Activated CD4-positive, CD25-positive, alpha-beta regulatory T cell (primary cell): ENCODE measurements around the gene TSPAN1.
A peak's percentile ranks its signal among the peaks of the same experiment; 100 is the strongest.

Experiments used
- DNase-seq, 4 experiments: peaks; one replicate each; lab custom pipeline; 2025; lab: John Stamatoyannopoulos, UW

TSPAN1 gene

GRCh38 chr1:46174448-46175231 is at the start of gene TSPAN1:
Gene TSPAN1, plus strand, starts transcription at chr1:46175087. Its CDS starts 6,021 bp downstream, at chr1:46181108.
- no peak for DNase-seq

- DNase-seq = no peak
Observed at GRCh38 chr1:46128344-46128743, 46.5 kb upstream of the TSPAN1 start.

- no peak for DNase-seq
Observed at GRCh38 chr1:46130121-46130520, 44.8 kb upstream of the TSPAN1 start.

- DNase-seq = no peak
Observed at GRCh38 chr1:46130606-46131005, 44.3 kb upstream of the TSPAN1 start.

- no peak for DNase-seq
Observed at GRCh38 chr1:46131093-46131492, 43.8 kb upstream of the TSPAN1 start.

GRCh38 chr1:46131712-46132528 is 43.0 kb upstream of the TSPAN1 start:
- DNase-seq = peak in 1 of 4 experiments; percentile 36

- peak; percentile 46 to 71 (median 64) for DNase-seq
Observed at GRCh38 chr1:46132529-46133180, 42.2 kb upstream of the TSPAN1 start, which contains the start of gene PIK3R3. Gene PIK3R3, minus strand, starts transcription at chr1:46132629. Its CDS starts 677 bp downstream, at chr1:46131952.

GRCh38 chr1:46133181-46133658 is 41.7 kb upstream of the TSPAN1 start:
- DNase-seq = peak in 1 of 4 experiments; percentile 41

GRCh38 chr1:46133781-46134350 is 41.0 kb upstream of the TSPAN1 start:
- DNase-seq = no peak

- DNase-seq = no peak
Observed at GRCh38 chr1:46134660-46135331, 40.1 kb upstream of the TSPAN1 start.

GRCh38 chr1:46136711-46137110 is 38.2 kb upstream of the TSPAN1 start:
- DNase-seq = no peak

- no peak for DNase-seq
Observed at GRCh38 chr1:46137916-46138315, 37.0 kb upstream of the TSPAN1 start.

- no peak for DNase-seq
Observed at GRCh38 chr1:46148318-46148717, 26.6 kb upstream of the TSPAN1 start.

- no peak for DNase-seq
Observed at GRCh38 chr1:46150085-46150484, 24.8 kb upstream of the TSPAN1 start.

GRCh38 chr1:46152016-46152415 is 22.9 kb upstream of the TSPAN1 start:
- DNase-seq = no peak

GRCh38 chr1:46153228-46153627 is 21.7 kb upstream of the TSPAN1 start:
- DNase-seq = no peak

- DNase-seq = no peak
Observed at GRCh38 chr1:46153732-46154131, 21.2 kb upstream of the TSPAN1 start.

GRCh38 chr1:46157916-46158311 is 17.0 kb upstream of the TSPAN1 start:
- DNase-seq = no peak

- no peak for DNase-seq
Observed at GRCh38 chr1:46158312-46159281, 16.3 kb upstream of the TSPAN1 start.

- DNase-seq = no peak
Observed at GRCh38 chr1:46159516-46159915, 15.4 kb upstream of the TSPAN1 start.
